VCaP (cell line): Measurements from ENCODE around the gene LPAR5.

Experiments
- H3K27ac ChIP-seq: fragments of 450-650 bp; 2 replicates; pipeline ENCODE4 v1.5.1; 2017
- TF ChIP-seq, protein P1 (sequence below): fragments of 450-650 bp; conservative IDR thresholded peaks from 2 replicates; pipeline ENCODE4 v1.5.1; 2017; ENCODE audit warnings: mild to moderate bottlenecking, moderate library complexity

The LPAR5 gene

DNA sequence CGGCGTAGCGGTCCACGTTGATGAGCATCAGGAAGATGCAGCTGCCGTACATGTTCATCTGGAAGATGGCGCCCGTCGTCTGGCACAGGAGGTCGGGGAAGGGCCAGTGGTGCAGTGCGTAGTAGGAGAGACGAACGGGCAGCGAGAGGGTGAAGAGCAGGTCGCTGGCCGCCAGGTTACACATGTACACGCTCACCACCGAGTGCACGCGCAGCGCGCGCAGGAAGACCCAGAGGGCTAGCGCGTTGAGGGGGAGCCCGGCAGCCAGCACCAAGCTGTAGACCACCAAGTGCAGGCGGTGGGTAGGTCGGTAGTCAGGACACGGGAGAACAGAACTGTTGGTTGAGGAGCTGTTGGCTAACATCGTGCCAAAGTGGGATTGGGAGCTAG, 14.9 kb downstream of the LPAR5 start:
- H3K27ac ChIP-seq, result no peak overlapping the region
- TF ChIP-seq, protein P1, sequence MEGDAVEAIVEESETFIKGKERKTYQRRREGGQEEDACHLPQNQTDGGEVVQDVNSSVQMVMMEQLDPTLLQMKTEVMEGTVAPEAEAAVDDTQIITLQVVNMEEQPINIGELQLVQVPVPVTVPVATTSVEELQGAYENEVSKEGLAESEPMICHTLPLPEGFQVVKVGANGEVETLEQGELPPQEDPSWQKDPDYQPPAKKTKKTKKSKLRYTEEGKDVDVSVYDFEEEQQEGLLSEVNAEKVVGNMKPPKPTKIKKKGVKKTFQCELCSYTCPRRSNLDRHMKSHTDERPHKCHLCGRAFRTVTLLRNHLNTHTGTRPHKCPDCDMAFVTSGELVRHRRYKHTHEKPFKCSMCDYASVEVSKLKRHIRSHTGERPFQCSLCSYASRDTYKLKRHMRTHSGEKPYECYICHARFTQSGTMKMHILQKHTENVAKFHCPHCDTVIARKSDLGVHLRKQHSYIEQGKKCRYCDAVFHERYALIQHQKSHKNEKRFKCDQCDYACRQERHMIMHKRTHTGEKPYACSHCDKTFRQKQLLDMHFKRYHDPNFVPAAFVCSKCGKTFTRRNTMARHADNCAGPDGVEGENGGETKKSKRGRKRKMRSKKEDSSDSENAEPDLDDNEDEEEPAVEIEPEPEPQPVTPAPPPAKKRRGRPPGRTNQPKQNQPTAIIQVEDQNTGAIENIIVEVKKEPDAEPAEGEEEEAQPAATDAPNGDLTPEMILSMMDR, result no peak

DNA sequence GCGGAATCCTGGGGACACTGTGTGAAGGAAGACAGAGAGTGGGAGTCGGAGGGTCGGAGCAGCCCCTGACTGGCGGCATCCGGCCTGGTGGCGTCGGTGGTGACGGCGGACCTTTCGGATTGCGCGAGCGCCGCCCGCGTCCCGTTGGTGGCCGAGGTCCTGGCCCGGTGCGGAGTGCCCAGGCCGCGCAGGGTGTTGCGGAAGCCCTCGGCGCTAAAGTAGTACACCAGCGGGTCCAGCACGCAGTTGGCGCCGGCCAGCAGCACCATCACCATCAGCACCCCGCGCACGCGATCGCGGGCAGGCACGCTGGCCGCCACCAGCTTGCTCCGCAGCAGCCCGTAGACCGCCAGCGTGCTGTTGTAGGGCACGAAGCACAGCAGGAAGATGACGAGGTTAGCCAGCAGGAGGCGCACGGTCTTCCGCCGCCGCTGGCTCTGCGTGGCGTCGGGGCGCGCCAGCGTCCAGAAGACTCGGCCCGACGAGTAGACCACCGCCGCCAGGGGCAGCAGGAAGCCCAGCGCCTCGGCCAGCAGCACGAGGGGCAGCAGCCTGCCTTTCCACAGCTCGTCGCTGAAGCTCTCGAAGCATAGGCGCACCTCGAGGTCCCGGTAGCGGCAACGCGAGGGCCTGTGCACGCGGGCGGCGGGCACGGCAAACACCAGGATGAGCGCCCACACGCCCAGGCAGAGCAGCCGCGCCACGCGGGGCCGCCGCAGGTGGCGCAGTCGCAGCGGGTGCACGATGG, 15.4 kb downstream of the LPAR5 start:
- TF ChIP-seq, protein P1, result no peak
- no peak overlapping the region for H3K27ac ChIP-seq

- TF ChIP-seq, protein P1, result no peak
Measured at GRCh38 chr12:6618483-6619225, 17.1 kb downstream of the LPAR5 start.

DNA sequence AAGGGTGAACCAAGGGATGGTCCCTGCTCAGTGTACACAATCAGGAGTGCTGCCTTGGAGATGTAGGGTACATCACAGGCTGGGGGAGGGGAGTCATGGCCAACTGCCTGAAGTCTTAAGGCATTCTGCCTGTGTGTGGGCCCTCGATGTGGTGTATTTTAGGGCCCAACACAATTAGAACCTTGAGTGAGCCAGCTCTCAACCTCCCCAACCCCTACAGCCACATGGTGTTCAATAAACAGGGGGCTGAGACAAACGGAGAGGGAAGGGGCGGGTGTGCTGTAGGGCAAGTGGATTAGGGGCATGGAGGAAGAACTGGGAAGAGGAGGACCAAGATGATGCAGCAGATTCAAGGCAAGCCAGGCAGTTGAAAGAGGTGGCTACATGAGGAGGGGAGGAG, 20.0 kb downstream of the LPAR5 start:
- TF ChIP-seq, protein P1, result no peak

More at GRCh38 chr12:6618483-6619225, 17.1 kb downstream of the LPAR5 start:
- H3K27ac ChIP-seq, result no peak overlapping the region

DNA sequence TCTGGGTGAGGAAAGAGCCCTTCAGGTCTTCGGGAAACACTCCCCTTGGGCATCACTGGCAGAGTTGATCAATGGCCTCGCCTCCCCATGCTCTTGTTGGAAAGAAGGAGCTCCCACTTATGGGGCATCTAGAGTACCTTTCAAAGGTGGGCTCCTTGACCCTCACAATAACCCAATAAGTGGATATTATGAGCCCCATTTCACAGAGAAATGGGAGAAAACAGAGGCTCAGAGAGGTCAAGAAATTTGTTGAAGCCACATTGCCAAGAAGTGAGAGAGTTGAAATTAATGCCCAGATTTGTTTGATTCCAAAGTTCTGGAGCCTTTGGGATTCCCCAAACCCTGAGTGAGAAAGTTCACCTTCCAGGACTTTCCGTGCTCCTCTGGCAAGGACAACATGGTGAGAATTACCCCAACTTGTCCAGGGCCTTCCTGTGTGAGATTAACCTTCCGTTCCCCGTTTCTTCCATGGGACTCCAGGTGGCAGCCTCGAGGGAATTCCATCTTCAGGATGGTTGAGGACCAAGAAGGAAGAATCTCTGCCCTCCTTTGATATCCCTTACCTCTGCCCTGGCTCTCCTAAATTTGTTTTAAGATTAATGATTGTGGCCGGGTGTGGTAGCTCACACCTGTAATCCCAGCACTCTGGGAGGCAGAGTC, 21.1 kb downstream of the LPAR5 start:
- peak overlapping the region; percentile 72 for H3K27ac ChIP-seq

More for the DNA sequence above, 20.0 kb downstream of the LPAR5 start:
- H3K27ac ChIP-seq, result no peak overlapping the region

GRCh38 chr12:6613776-6614512, 21.8 kb downstream of the LPAR5 start:
- H3K27ac ChIP-seq, result peak overlapping the region; percentile 72

More for the DNA sequence above, 21.1 kb downstream of the LPAR5 start:
- TF ChIP-seq, protein P1, result no peak

More at GRCh38 chr12:6613776-6614512, 21.8 kb downstream of the LPAR5 start:
- TF ChIP-seq, protein P1, result no peak
